HG03095 (cell line): ENCODE measurements around the gene HDAC7.

ENCODE experiments used
- ATAC-seq: cut with Tn5 transposase; IDR thresholded peaks from one replicate; pipeline ENCODE4 v1.9.1; 2021; ENCODE audit warnings: moderate library complexity; ENCODE audit not compliant: unreplicated experiment

The HDAC7 gene

GRCh38 chr12:47768323-47768811, 51.3 kb downstream of the HDAC7 start:
- no peak for ATAC-seq

- ATAC-seq, result peak; percentile 56
Measured at GRCh38 chr12:47767216-47767724, 52.4 kb downstream of the HDAC7 start.

GRCh38 chr12:47766502-47767215, 53.0 kb downstream of the HDAC7 start:
- ATAC-seq, result no peak

GRCh38 chr12:47763481-47764346, 56.0 kb downstream of the HDAC7 start:
- no peak for ATAC-seq

GRCh38 chr12:47762850-47763465, 56.7 kb downstream of the HDAC7 start:
- no peak for ATAC-seq

GRCh38 chr12:47758834-47759690, 60.6 kb downstream of the HDAC7 start, which contains the start of gene RAPGEF3:
TSS of gene RAPGEF3 (minus strand) at chr12:47758880. CDS start at chr12:47758556, 324 bp downstream.
- peak; percentile 45 for ATAC-seq

- no peak for ATAC-seq
Measured at GRCh38 chr12:47758584-47758833, 61.2 kb downstream of the HDAC7 start.

GRCh38 chr12:47757840-47758583, 61.7 kb downstream of the HDAC7 start:
- no peak for ATAC-seq

GRCh38 chr12:47757364-47757839, 62.3 kb downstream of the HDAC7 start:
- no peak for ATAC-seq

GRCh38 chr12:47755655-47756562, 63.8 kb downstream of the HDAC7 start:
- ATAC-seq, result peak; percentile 72

- no peak for ATAC-seq
Measured at GRCh38 chr12:47754881-47755280, 64.8 kb downstream of the HDAC7 start.

GRCh38 chr12:47754126-47754525, 65.6 kb downstream of the HDAC7 start:
- ATAC-seq, result no peak

GRCh38 chr12:47753021-47754001, 66.4 kb downstream of the HDAC7 start:
- ATAC-seq, result no peak

GRCh38 chr12:47752552-47752951, 67.2 kb downstream of the HDAC7 start:
- ATAC-seq, result no peak

- no peak for ATAC-seq
Measured at GRCh38 chr12:47752121-47752520, 67.6 kb downstream of the HDAC7 start.

GRCh38 chr12:47751561-47751960, 68.1 kb downstream of the HDAC7 start:
- no peak for ATAC-seq

GRCh38 chr12:47750916-47751470, 68.7 kb downstream of the HDAC7 start:
- no peak for ATAC-seq
